ENCODE measurements around the gene ADARB2. TPM values are rescaled to one million over a fixed set of nuclear protein-coding genes. Genes with fewer than 3 reads are reported as not detected.
A peak's percentile ranks its signal among the peaks of the same experiment; 100 is the strongest.

Gene ADARB2
- total RNA-seq, 1 donor from 2014 or later = 1.8 TPM

DNA sequence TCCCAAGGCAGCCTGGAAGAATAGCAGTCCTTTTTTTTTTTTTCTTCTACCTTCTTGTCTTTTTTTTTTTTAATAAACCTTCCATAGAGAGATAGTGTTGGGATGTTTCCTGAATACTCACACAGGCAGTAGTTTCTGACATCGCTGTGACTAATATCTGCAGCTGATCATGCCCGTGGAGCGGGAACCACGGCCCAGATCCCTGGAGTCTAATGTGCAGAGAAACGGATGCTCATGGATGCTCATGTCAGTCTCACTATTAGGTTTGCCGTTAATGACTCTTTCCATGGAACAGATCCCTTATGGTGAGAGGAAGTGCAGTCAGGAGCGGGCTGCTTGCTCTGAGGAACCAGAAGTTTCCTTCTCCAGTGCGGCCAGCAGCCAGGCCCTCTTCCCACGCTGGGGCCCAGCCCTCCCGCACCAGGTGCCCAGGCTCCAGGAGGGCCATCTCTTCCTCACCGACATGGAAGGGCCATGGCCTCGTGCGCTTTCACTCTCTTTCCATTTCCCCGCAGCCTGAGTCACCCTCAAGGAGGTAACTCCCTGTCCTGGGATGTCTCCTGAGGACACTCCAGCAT lies 548.7 kb downstream of the ADARB2 start:
- H3K27me3 Mint-ChIP-seq (ENCODE audit: low read depth) = no peaks in the 10 kb centered on the region
- H3K27ac Mint-ChIP-seq (ENCODE audit: unreplicated experiment) = no peak overlapping the region
- no peak overlapping the region for H3K4me3 Mint-ChIP-seq
- no peak for DNase-seq (ENCODE audit: low read depth, low spot score)
- TF ChIP-seq, protein P1, sequence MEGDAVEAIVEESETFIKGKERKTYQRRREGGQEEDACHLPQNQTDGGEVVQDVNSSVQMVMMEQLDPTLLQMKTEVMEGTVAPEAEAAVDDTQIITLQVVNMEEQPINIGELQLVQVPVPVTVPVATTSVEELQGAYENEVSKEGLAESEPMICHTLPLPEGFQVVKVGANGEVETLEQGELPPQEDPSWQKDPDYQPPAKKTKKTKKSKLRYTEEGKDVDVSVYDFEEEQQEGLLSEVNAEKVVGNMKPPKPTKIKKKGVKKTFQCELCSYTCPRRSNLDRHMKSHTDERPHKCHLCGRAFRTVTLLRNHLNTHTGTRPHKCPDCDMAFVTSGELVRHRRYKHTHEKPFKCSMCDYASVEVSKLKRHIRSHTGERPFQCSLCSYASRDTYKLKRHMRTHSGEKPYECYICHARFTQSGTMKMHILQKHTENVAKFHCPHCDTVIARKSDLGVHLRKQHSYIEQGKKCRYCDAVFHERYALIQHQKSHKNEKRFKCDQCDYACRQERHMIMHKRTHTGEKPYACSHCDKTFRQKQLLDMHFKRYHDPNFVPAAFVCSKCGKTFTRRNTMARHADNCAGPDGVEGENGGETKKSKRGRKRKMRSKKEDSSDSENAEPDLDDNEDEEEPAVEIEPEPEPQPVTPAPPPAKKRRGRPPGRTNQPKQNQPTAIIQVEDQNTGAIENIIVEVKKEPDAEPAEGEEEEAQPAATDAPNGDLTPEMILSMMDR (conservative IDR thresholded peaks at IDR 0.05) = no peak
- no peaks in the 10 kb centered on the region for H3K9me3 Mint-ChIP-seq
- no peaks in the 10 kb centered on the region for H3K36me3 Mint-ChIP-seq (ENCODE audit: low read depth)
- H3K4me1 Mint-ChIP-seq = peaks cover 12% of the 10 kb centered on the region

GRCh38 chr10:1187855-1188557 lies 549.3 kb downstream of the ADARB2 start:
- Mint-ChIP-seq H3K9me3 (no peaks in the 10 kb centered on the region), H3K4me1 (peaks cover 12% of the 10 kb centered on the region), H3K27ac (ENCODE audit: unreplicated experiment) (peak overlapping the region; percentile 81), H3K4me3 (no peak overlapping the region), H3K27me3 (ENCODE audit: low read depth) (no peaks in the 10 kb centered on the region), H3K36me3 (ENCODE audit: low read depth) (no peaks in the 10 kb centered on the region)
- TF ChIP-seq, protein P1 (conservative IDR thresholded peaks at IDR 0.05) = no peak
- DNase-seq (ENCODE audit: low read depth, low spot score) = no peak

GRCh38 chr10:1187151-1187854 lies 550.0 kb downstream of the ADARB2 start:
- no peaks in the 10 kb centered on the region for H3K36me3 Mint-ChIP-seq (ENCODE audit: low read depth)
- no peak for DNase-seq (ENCODE audit: low read depth, low spot score)
- TF ChIP-seq, protein P1 (conservative IDR thresholded peaks at IDR 0.05) = no peak
- peak overlapping the region; percentile 35 for H3K27ac Mint-ChIP-seq (ENCODE audit: unreplicated experiment)
- H3K9me3 Mint-ChIP-seq = no peaks in the 10 kb centered on the region
- H3K27me3 Mint-ChIP-seq (ENCODE audit: low read depth) = no peaks in the 10 kb centered on the region
- no peak overlapping the region for H3K4me3 Mint-ChIP-seq
- H3K4me1 Mint-ChIP-seq = peaks cover 12% of the 10 kb centered on the region

- H3K27me3 Mint-ChIP-seq (ENCODE audit: low read depth) = no peaks in the 10 kb centered on the region
- peaks cover 12% of the 10 kb centered on the region for H3K4me1 Mint-ChIP-seq
- DNase-seq (ENCODE audit: low read depth, low spot score) = no peak
- H3K4me3 Mint-ChIP-seq = no peak overlapping the region
- no peaks in the 10 kb centered on the region for H3K9me3 Mint-ChIP-seq
- H3K27ac Mint-ChIP-seq (ENCODE audit: unreplicated experiment) = no peak overlapping the region
- H3K36me3 Mint-ChIP-seq (ENCODE audit: low read depth) = no peaks in the 10 kb centered on the region
- TF ChIP-seq, protein P1 (conservative IDR thresholded peaks at IDR 0.05) = no peak
These were observed 550.7 kb downstream of the ADARB2 start for GRCh38 chr10:1186683-1186990.

GRCh38 chr10:1185911-1186682 lies 551.2 kb downstream of the ADARB2 start:
- H3K36me3 Mint-ChIP-seq (ENCODE audit: low read depth) = no peaks in the 10 kb centered on the region
- TF ChIP-seq, protein P1 (conservative IDR thresholded peaks at IDR 0.05) = no peak
- no peak for DNase-seq (ENCODE audit: low read depth, low spot score)
- H3K27ac Mint-ChIP-seq (ENCODE audit: unreplicated experiment) = no peak overlapping the region
- no peaks in the 10 kb centered on the region for H3K9me3 Mint-ChIP-seq
- no peak overlapping the region for H3K4me3 Mint-ChIP-seq
- no peaks in the 10 kb centered on the region for H3K27me3 Mint-ChIP-seq (ENCODE audit: low read depth)
- H3K4me1 Mint-ChIP-seq = peaks cover 12% of the 10 kb centered on the region
